ENCODE data around the gene IVL. TPM values are rescaled to one million over a fixed set of nuclear protein-coding genes. Genes with fewer than 3 reads are reported as not detected.

The IVL gene
- total and polyA plus RNA-seq, 2 donors (not counting 3 experiments of a cell fraction or from before 2014, with no cell fraction given) = not detected

DNA sequence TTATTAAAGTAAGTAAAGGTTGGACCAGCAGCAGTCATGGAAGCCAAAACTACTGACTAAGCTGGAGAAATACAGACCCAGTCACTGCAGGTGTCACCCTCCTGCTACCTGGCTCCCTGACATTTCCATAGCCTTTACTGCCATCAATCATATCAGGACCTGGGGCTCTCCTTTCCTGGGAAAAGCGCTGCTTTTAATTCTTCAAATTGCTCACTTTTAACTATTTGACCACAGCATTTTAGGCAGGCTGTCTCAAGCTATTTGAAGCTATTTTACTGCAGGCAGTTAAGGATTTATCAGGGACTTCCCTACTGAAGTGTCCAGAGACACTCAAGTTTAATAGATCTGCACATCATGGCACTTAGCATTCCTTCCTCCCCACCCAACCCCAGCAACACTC lies 4.1 kb downstream of the IVL start:
- BruUV-seq (replicated peaks) = no TSS peak
- TF ChIP-seq JUN (IDR thresholded peaks at IDR 0.05; ENCODE audit: borderline replicate concordance, insufficient read depth, insufficient read length, low read depth) = no peak
- no peak for TF ChIP-seq EZH2 (IDR thresholded peaks at IDR 0.05; ENCODE audit: borderline replicate concordance, low read depth, low read length, severe bottlenecking)
- TF ChIP-seq, protein P1, sequence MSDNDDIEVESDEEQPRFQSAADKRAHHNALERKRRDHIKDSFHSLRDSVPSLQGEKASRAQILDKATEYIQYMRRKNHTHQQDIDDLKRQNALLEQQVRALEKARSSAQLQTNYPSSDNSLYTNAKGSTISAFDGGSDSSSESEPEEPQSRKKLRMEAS (IDR thresholded peaks at IDR 0.05; ENCODE audit: insufficient read depth, insufficient read length) = no peak
- TF ChIP-seq GATA2 (IDR thresholded peaks at IDR 0.05; ENCODE audit: insufficient read depth, insufficient read length, low read depth, low read length) = no peak
- no peak for TF ChIP-seq MYC (IDR thresholded peaks at IDR 0.05; ENCODE audit: low read depth, low read length)
- TF ChIP-seq CTCF (IDR thresholded peaks at IDR 0.05; ENCODE audit: extremely low read depth in 1 of 2, insufficient read depth in 1 of 2, low read depth in 1 of 2, low read length in 2 of 2) = no peak
- TF ChIP-seq FOS (IDR thresholded peaks at IDR 0.05; ENCODE audit: borderline replicate concordance, insufficient read depth, low read length) = no peak
- no peak for TF ChIP-seq POLR2AphosphoS5 (IDR thresholded peaks at IDR 0.05; ENCODE audit: insufficient read depth, low read depth, low read length)
- no peak for TF ChIP-seq POLR2A (IDR thresholded peaks at IDR 0.05; ENCODE audit: low read depth, low read length)
- ChIA-PET CTCF (no interaction called here), POLR2A (no interaction called here)
- H3K4me3 ChIP-seq (replicated peaks in 1 of 3; ENCODE audit: insufficient read depth in 1 of 3, low read depth in 1 of 3, low read length in 3 of 3) = no peak overlapping the region
- no peak overlapping the region for H3K4me2 ChIP-seq (ENCODE audit: insufficient read depth, low read length)
- no peak for DNase-seq (ENCODE audit: low read depth, low spot score)
- intact Hi-C loops (cut with micrococcal nuclease) (no loop called here), dilution Hi-C loops (cut with MboI; ENCODE audit: extremely low pct_ligation_motif_present, low sequenced_read_pairs) (no loop called here)
- no peak overlapping the region for H2AFZ ChIP-seq (ENCODE audit: low read depth, low read length)
- H3K27me3 ChIP-seq (ENCODE audit: control insufficient read depth in 2 of 2, insufficient read depth in 2 of 2, low read length in 2 of 2) = no peaks in the 10 kb centered on the region
- H3K9me3 ChIP-seq (replicated peaks; ENCODE audit: control insufficient read depth, insufficient read depth, low read length) = no peaks in the 10 kb centered on the region
- no peaks in the 10 kb centered on the region for H3K9me1 ChIP-seq (replicated peaks; ENCODE audit: control insufficient read depth, extremely low read depth, insufficient read depth, low read length)
- FAIRE-seq = no peak
- H3K79me2 ChIP-seq (ENCODE audit: control insufficient read depth, insufficient read depth, low read length) = no peaks in the 10 kb centered on the region
- H3K36me3 ChIP-seq (ENCODE audit: control insufficient read depth in 2 of 2, extremely low read depth in 1 of 2, insufficient read depth in 2 of 2, low read length in 2 of 2) = no peaks in the 10 kb centered on the region
- H3K9ac ChIP-seq (replicated peaks; ENCODE audit: extremely low read depth, insufficient read depth, low read length) = no peak overlapping the region
- H4K20me1 ChIP-seq (replicated peaks; ENCODE audit: control insufficient read depth, extremely low read depth, insufficient read depth, low read length) = no peaks in the 10 kb centered on the region
- H3K27ac ChIP-seq (ENCODE audit: insufficient read depth, low read depth, low read length) = no peak overlapping the region
- H3K4me1 ChIP-seq (ENCODE audit: control insufficient read depth, extremely low read depth, insufficient read depth, low read length) = no peaks in the 10 kb centered on the region

Measured in endothelial cell of umbilical vein (primary cell).